GM21447 (cell line): Measurements from ENCODE around the gene SORL1.

Experiments
- ATAC-seq: cut with Tn5 transposase; IDR thresholded peaks from one replicate; pipeline ENCODE4 v1.9.1; 2021; ENCODE audit not compliant: unreplicated experiment

Gene SORL1

DNA sequence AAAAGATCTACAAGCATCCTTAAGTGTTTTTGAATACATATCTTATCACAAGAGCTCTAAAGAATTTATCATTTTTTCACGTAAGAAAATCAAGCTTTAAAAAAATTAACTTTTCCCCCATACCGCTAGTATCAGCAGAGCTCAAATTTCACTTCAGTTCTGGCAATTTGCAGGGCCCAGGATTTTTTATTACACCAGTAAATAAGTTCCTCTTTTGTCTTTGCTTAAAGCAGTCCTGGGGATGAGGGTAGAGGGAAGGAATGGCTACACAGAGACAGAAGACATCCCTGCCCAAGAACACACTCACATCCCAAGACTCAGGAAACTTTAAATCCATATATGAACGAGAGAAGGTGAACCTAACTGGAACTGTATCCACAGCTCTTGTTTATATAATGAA, 22.6 kb upstream of the SORL1 start:
- no peak for ATAC-seq

DNA sequence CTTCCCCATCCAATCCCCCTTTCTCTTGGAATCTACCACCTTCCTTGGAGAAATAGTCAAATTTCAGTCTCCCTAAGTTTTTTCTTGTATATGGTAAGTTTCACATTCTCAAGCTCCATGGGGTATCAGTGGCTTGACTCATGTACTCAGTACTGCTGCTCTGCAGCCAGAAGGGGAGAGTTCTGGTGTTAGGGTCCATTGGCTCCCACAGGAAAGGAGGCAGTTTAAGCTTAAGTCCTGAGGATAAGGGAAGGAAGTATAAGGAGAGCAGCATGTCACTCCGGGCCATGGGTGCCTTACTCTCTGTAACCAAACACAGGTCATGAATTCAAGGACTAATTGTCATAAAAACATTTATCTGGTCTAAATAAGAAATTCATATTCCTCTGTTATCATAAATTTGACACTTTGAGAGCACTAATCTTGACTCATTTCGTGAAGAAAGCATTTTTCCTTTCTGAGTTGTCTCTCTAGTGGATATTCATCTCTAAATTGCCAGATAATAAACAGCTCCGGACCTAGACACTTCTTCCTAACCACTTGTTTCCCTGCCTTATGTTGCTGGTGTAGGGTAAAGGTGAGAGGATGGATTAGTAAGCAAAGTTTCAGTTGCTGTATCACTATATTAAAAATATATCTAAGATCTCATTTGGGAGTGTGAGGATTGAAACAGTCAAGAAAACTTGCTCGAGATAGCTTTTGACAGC, 20.1 kb upstream of the SORL1 start:
- ATAC-seq = no peak

GRCh38 chr11:121435132-121435531, 17.0 kb upstream of the SORL1 start:
- ATAC-seq = no peak

DNA sequence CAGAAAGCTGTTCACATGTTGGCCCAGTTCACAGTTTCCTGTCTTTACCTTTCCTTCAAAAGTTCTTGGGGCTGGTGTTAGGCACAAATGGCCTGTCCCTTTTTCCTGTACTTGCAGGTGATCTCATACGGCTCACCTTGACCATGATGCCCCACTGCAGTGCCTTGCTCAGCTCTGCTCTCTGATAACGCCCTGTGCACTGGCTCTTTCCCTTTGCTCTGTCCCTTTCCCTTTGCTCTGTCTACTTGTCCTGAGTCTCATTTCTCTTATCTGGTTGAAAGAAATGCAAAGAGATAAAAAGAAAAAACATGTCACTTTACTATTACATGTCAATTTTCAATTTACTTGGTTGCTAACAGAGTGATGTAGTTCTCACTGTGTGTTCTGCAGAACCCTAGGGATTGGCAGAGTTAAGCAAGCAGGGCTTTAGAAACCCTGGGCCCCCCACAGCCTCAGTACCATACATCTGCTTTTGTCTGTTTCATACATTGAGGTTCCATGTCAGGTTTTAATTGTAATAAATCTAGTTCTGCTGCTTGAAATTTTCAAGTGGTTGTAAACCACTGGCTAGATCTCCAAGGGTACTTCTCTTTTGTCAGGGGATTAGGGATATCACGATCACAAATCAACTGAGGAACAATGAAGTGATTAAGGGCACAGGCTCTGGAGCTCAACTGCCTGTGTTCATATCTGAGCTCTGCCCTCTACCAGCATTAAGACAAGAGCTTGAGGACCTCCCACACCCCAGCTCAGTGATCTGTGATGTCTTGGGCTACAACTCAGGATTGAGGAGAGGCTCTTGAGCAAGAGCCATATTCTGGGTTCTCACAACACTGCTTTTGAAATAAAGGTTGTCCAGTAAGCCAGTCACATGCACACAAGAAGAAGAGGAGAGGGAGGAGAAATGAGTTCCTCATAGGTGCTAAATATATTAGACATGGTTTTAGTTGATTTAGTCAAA, 16.3 kb upstream of the SORL1 start:
- ATAC-seq = no peak

GRCh38 chr11:121437018-121437685, 15.0 kb upstream of the SORL1 start:
- ATAC-seq = no peak

DNA sequence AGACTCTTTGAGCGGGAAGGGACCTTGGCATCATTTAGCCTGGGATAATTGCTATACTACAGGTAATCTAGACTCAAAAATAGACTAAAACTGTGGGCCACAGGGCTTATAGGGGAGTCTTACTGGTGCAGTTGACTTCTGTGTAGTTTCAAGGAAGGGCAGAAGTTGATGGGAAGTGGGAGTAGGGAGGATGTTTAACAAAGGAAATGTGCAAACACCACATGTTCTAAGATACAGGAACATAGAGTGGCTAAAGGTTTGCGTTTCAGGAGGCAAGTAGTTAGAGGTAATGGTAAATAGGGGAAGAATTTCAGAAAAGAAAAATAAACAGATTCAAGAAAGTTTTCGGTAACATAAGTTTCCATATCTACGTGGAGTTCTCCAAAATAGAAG, 14.4 kb upstream of the SORL1 start:
- no peak for ATAC-seq

DNA sequence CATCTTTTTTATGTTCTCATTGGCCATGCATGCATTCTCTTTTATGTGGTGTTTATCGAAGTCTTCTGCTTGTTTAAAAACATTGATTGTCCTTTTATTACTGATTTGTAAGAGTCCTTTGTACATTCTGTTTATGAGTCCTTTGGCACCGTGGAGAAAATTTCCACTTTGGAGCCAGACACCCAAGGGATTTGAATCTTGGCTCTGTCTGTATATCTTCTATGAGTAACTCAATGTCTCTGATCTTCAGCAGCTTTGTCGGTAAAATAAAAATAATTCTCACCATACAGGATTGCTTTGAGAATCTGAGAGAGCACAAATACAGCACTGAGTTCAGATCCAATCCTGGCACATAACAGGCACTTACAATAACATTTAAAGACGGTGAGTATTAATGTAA, 12.8 kb upstream of the SORL1 start:
- ATAC-seq = no peak

- no peak for ATAC-seq
Measured at GRCh38 chr11:121439759-121440158, 12.4 kb upstream of the SORL1 start.

GRCh38 chr11:121441521-121441920, 10.6 kb upstream of the SORL1 start:
- ATAC-seq = no peak

- no peak for ATAC-seq
Measured at GRCh38 chr11:121443688-121444275, 8.3 kb upstream of the SORL1 start.

DNA sequence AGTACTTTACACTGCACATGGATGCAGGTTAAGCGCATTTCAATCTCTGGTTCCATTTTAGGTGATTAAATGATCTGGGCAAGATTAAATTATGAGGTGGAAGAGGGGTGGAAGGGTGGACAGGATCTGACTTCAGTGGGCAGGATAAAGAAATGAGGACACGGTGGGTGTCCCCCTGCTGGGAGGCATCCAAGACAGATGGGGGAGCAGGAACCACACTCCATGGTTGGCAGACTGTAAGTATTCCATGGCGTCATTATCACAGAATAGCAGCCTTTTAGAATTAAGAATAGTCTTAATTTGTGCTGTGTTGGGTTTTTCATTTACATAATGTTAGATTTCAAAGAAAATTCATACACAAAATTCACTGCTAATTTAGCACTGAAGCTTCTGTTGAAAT, 7.6 kb upstream of the SORL1 start:
- no peak for ATAC-seq

- no peak for ATAC-seq
Measured at GRCh38 chr11:121445071-121445768, 6.9 kb upstream of the SORL1 start.

DNA sequence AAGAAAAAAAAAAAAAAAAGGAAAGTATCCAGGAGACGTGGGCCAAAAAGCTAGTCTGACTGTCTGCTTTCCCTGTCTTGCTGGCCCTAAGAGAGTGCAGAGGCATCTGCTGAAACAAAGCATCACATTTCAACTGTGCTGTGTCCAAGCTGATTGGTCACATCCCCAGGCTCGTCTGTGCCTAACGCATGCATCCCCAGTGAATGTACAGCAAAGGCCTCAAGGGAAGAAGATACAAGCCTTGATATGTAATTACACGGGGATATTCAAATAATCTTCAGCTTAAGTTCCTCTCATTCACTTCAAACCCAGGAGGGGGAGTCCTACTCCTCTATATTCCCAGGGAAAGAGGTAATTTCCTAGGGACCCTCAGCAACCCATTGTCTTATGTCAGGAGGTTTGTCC, 5.4 kb upstream of the SORL1 start:
- ATAC-seq = no peak

- ATAC-seq = no peak
Measured at GRCh38 chr11:121448011-121448410, 4.1 kb upstream of the SORL1 start.

DNA sequence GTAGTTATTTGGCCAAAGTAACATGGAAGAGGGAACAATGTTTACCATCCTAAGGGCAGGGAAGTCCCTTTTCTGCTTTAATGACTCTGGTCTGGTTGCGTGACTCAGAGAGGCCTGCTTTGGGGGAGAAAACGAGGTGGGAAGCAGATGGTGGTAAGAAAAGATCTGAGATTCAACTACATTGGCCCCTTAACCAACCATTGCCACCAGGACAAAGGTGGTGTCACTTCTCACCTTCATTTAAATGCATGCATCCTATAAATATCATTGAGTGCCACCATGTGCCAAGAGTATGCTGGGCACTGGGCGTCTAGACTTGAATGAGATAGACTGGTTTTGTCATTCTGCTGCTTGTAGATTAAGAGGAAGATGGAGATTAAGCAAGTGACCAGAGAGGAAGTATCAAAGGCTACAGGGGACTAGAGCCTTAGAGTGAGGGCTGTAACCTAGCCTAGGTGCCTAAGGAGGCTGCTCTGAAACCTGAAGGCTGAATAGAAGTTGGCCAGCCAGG, 3.6 kb upstream of the SORL1 start:
- ATAC-seq = no peak

DNA sequence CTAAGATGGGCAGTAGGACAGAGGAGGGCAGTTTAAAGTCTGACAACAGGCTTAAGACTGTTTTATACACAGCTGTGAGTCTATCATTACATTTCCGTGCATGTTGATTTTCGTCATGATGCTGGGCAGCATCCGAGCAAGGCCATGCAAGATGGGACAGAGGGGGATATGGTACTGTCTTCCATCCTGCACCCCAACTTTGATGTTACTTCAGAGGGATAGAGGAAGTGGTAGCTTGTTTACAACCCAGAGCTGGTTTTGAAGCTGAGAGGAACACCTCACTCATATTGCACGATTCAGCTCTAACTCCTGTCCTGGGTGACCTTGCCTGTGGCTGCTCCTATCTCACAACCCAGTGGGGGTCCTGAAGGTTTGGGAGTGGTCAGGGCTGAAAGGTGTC, 3.0 kb upstream of the SORL1 start:
- no peak for ATAC-seq

DNA sequence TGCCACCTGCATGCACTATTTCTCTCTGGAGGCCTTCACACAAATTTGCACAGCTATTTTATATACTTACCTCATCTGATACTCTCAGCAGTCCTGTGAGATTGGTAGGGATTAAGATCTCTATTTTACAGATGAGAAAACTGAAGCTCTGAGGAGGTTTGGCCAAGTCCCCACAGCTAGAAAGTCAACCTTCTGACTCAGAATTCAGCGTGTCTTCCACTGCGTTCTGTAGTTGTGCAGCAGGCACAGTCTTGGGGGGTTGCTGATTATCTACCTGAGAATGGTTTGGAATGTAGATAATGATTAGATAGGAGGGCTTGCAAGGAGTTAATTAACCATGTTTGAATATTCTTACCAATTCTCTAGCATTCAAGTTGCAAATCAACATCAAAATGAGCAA, 2.5 kb upstream of the SORL1 start:
- no peak for ATAC-seq

DNA sequence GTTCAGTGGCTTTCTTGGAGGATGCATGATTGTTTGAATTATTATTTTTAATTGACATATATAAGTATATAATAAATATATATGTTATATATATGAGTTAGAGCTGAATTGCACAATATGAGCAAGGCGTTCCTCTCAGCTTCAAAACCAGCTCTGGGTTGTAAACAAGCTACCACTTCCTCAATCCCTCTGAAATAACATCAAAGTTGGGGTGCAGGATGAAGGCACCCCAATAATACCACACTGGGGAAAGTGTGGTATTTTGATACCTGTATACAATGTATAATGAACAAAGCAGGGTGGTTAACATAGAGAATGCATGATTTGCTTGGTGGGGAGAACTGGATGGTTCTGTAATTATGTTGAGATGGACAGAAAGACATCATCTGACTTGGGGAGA, 1.7 kb upstream of the SORL1 start:
- ATAC-seq = no peak

DNA sequence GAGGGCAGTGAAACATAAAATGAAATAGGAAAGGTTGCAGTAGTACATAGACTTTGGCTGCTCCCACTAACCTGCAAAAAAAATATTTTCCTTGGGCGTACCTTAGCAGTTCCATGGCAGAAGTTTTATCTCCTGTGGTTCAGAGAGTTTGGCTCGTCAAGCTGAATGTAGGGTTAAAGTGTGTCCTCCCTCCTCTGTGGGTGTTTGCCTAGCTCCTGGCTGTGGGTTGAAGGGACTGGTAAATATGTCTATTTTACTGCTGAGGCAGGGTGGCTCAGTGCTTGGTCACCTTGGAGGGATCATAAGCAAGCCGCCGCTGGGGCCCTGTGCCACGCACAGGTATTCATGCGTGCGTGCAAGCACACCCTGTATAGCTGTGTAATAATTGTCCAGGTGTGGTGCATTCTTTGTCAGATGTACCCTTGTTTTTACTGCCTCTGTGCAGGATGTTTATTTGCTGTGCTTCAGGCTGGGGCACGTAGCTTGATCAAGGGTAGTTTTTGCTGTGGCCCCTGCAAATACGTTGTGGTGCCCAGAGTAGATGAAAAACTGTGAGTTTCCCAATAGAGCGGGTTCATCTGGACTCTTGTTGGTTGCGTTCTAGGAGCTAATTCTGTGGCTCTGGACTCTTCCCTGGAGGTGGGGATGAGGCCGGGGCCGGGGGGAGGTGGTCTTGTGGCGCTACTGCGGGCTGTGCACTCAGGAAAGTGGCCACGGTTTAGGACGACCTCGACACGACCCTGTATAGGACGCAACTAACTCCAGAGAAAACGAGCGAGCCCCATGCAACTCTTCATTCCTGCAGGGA, 732 bp upstream of the SORL1 start:
- no peak for ATAC-seq
